COLO829 (cell line): Measurements from ENCODE around the gene NKD1.

Experiments used
- DNase-seq: peaks from one replicate; pipeline ENCODE4 v3.0.0; 2012; ENCODE audit warnings: low spot score

The NKD1 gene

GRCh38 chr16:50613964-50614474 is 65.8 kb downstream of the NKD1 start:
- no peak for DNase-seq

- DNase-seq = no peak
Measured at GRCh38 chr16:50614955-50615724, 66.9 kb downstream of the NKD1 start.

- DNase-seq = no peak
Measured at GRCh38 chr16:50615891-50616290, 67.7 kb downstream of the NKD1 start.

- DNase-seq = no peak
Measured at GRCh38 chr16:50616386-50616785, 68.2 kb downstream of the NKD1 start.

- no peak for DNase-seq
Measured at GRCh38 chr16:50616883-50617645, 68.9 kb downstream of the NKD1 start.

- no peak for DNase-seq
Measured at GRCh38 chr16:50617646-50618184, 69.5 kb downstream of the NKD1 start.

- no peak for DNase-seq
Measured at GRCh38 chr16:50618238-50618918, 70.2 kb downstream of the NKD1 start.

- DNase-seq = no peak
Measured at GRCh38 chr16:50619702-50620491, 71.7 kb downstream of the NKD1 start.

- DNase-seq = no peak
Measured at GRCh38 chr16:50620646-50621451, 72.7 kb downstream of the NKD1 start.

- no peak for DNase-seq
Measured at GRCh38 chr16:50621452-50621792, 73.2 kb downstream of the NKD1 start.

- DNase-seq = no peak
Measured at GRCh38 chr16:50622029-50622428, 73.8 kb downstream of the NKD1 start.

GRCh38 chr16:50622643-50623369 is 74.6 kb downstream of the NKD1 start:
- no peak for DNase-seq

- no peak for DNase-seq
Measured at GRCh38 chr16:50624449-50624970, 76.3 kb downstream of the NKD1 start.

- no peak for DNase-seq
Measured at GRCh38 chr16:50625374-50625773, 77.2 kb downstream of the NKD1 start.

GRCh38 chr16:50626868-50627267 is 78.7 kb downstream of the NKD1 start:
- no peak for DNase-seq

GRCh38 chr16:50627419-50627818 is 79.2 kb downstream of the NKD1 start:
- DNase-seq = no peak

- DNase-seq = no peak
Measured at GRCh38 chr16:50628156-50628802, 80.1 kb downstream of the NKD1 start.

GRCh38 chr16:50629334-50629733 is 81.1 kb downstream of the NKD1 start:
- no peak for DNase-seq

GRCh38 chr16:50630394-50631020 is 82.3 kb downstream of the NKD1 start:
- no peak for DNase-seq
